HCT116 (cell line): ENCODE measurements around the gene ZNF569. TPM values are rescaled to one million over a fixed set of nuclear protein-coding genes. Genes with fewer than 3 reads are reported as not detected.

Source experiments
- ATAC-seq: fragments of 200-7000 bp; cut with Tn5 transposase; 2 replicates; pipeline ENCODE4 v1.9.1; 2020; ENCODE audit warnings: mild to moderate bottlenecking, moderate library complexity
- BruUV-seq: library from RNA; stranded (reverse); fragments of 400-500 nt; replicated peaks from 2 replicates; lab custom pipeline; 2021; lab: Mats Ljungman, UMichigan
- CTCF ChIA-PET: fragments of 300-600 bp; sonication (Branson Sonifier 250); formaldehyde crosslinking; loops from one replicate; lab custom pipeline; 2021; ENCODE audit warnings: antibody characterized with exemption; lab: Charles Lee
- POLR2A ChIA-PET: fragments of 300-600, 350-600 bp; sonication (Branson Sonifier 250); formaldehyde crosslinking; loops from one replicate; lab custom pipeline; 2021; ENCODE audit warnings: antibody characterized with exemption; lab: Charles Lee
- RAD21 ChIA-PET, 2 experiments: fragments of 300-600 bp; sonication (Branson Sonifier 250); formaldehyde crosslinking; loops; one replicate each; lab custom pipeline; 2023; ENCODE audit warnings: low total read pairs in 2 of 2; ENCODE audit not compliant: uncharacterized antibody in 2 of 2, unreplicated experiment in 2 of 2, low non-redundant PET in 1 of 2; lab: Charles Lee
- DNase-seq: peaks from one replicate; pipeline ENCODE4 v3.0.0-alpha.2; 2010; ENCODE audit warnings: low read depth, low spot score
- H2AFZ ChIP-seq: fragments of 200-600 bp; shearing (Covaris generic), sonication (generic); 2 replicates; pipeline ENCODE4 v1.6.1; 2017; ENCODE audit warnings: low read depth, mixed run types, mixed read lengths, antibody characterized with exemption, low read length; ENCODE audit not compliant: poor library complexity, severe bottlenecking
- H3K27ac ChIP-seq: 2 replicates; pipeline ENCODE4 v1.5.1; 2012; ENCODE audit warnings: low read depth, low read length
- H3K27me3 ChIP-seq: fragments of 200-600 bp; sonication (generic); 2 replicates; pipeline ENCODE4 v1.6.1; 2016; ENCODE audit warnings: mixed run types, low read length, mixed read lengths; ENCODE audit not compliant: insufficient read depth
- H3K36me3 ChIP-seq, 2 experiments: fragments of 200-500 bp in 1 of 2; fragments of 200-600 bp in 1 of 2; sonication (Bioruptor generic) in 1 of 2; sonication (generic) in 1 of 2; 2 replicates each; pipeline versions ENCODE4 v1.5.1 to v1.6.1; 2014 to 2016; ENCODE audit warnings: low read length in 2 of 2, inconsistent platforms in 1 of 2, mixed read lengths in 1 of 2, mixed run types in 1 of 2; ENCODE audit not compliant: insufficient read depth in 2 of 2, control insufficient read depth in 1 of 2
- H3K4me1 ChIP-seq, 2 experiments: fragments of 200-600 bp in 1 of 2; sonication (generic) in 1 of 2; 2 replicates each; pipeline versions ENCODE4 v1.5.1 to v1.6.1; 2012 to 2017; ENCODE audit warnings: low read length in 2 of 2, inconsistent platforms in 1 of 2, mild to moderate bottlenecking in 1 of 2, mixed read lengths in 1 of 2, mixed run types in 1 of 2, moderate library complexity in 1 of 2; ENCODE audit not compliant: insufficient read depth in 2 of 2, control insufficient read depth in 1 of 2
- H3K4me2 ChIP-seq: fragments of 200-600 bp; sonication (generic); 2 replicates; pipeline ENCODE4 v1.6.1; 2017; ENCODE audit warnings: mixed run types, low read length, mixed read lengths
- H3K4me3 ChIP-seq, 2 experiments: fragments of 200-600 bp in 1 of 2; sonication (generic) in 1 of 2; replicated peaks in 1 of 2; 2 replicates each; pipeline ENCODE4 v1.5.1; 2011 to 2016; ENCODE audit warnings: low read length in 2 of 2, control low read depth in 1 of 2, low read depth in 1 of 2, mild to moderate bottlenecking in 1 of 2, mixed read lengths in 1 of 2, mixed run types in 1 of 2
- H3K79me2 ChIP-seq: fragments of 200-600 bp; sonication (generic); 2 replicates; pipeline ENCODE4 v1.6.1; 2017; ENCODE audit warnings: mild to moderate bottlenecking, mixed run types, low read length, moderate library complexity, mixed read lengths; ENCODE audit not compliant: insufficient read depth
- H3K9ac ChIP-seq: fragments of 200-600 bp; sonication (generic); 2 replicates; pipeline ENCODE4 v1.6.1; 2016; ENCODE audit warnings: low read length, mixed read lengths
- H3K9me2 ChIP-seq: fragments of 200-600 bp; sonication (generic), shearing (Covaris generic); 2 replicates; pipeline ENCODE4 v1.6.1; 2017; ENCODE audit warnings: mixed run types, mild to moderate bottlenecking, moderate library complexity; ENCODE audit not compliant: insufficient read depth
- H3K9me3 ChIP-seq, 2 experiments: fragments of 200-500 bp in 1 of 2; fragments of 200-600 bp in 1 of 2; sonication (Bioruptor generic) in 1 of 2; sonication (generic) in 1 of 2; 2 replicates each; pipeline ENCODE4 v1.6.1; 2014 to 2017; ENCODE audit warnings: low read length in 2 of 2, mixed read lengths in 2 of 2, inconsistent platforms in 1 of 2, low read depth in 1 of 2, mild to moderate bottlenecking in 1 of 2, mixed run types in 1 of 2, moderate library complexity in 1 of 2; ENCODE audit not compliant: control insufficient read depth in 1 of 2, insufficient read depth in 1 of 2
- H4K20me1 ChIP-seq: fragments of 200-600 bp; sonication (generic), shearing (Covaris generic); 2 replicates; pipeline ENCODE4 v1.6.1; 2017; ENCODE audit warnings: mixed run types, mild to moderate bottlenecking, moderate library complexity; ENCODE audit not compliant: insufficient read depth
- ATF3 ChIP-seq: IDR thresholded peaks from 2 replicates; pipeline ENCODE4 v1.6.1; 2012
- CBX3 ChIP-seq: IDR thresholded peaks from 2 replicates; pipeline ENCODE4 v1.6.1; 2012; ENCODE audit warnings: low read depth
- EGR1 ChIP-seq: IDR thresholded peaks from 2 replicates; pipeline ENCODE4 v1.6.1; 2012; ENCODE audit warnings: low read depth
- ELF1 ChIP-seq: IDR thresholded peaks from 2 replicates; pipeline ENCODE4 v1.6.1; 2012; ENCODE audit warnings: low read depth, borderline replicate concordance
- EZH2 ChIP-seq: fragments of 200-600 bp; sonication (generic); IDR thresholded peaks from 2 replicates; pipeline ENCODE4 v1.6.1; 2017; ENCODE audit warnings: antibody characterized with exemption, mixed run types
- FOSL1 ChIP-seq: IDR thresholded peaks from 2 replicates; pipeline ENCODE4 v1.6.1; 2012; ENCODE audit warnings: low read depth
- MAX ChIP-seq: IDR thresholded peaks from 2 replicates; pipeline ENCODE4 v1.6.1; 2012
- POLR2AphosphoS5 ChIP-seq: IDR thresholded peaks from 2 replicates; pipeline ENCODE4 v1.6.1; 2011; ENCODE audit warnings: mild to moderate bottlenecking, low read depth, low read length, moderate library complexity
- RAD21 ChIP-seq: IDR thresholded peaks from 2 replicates; pipeline ENCODE4 v1.6.1; 2012; ENCODE audit warnings: low read depth, mild to moderate bottlenecking
- SP1 ChIP-seq: IDR thresholded peaks from 2 replicates; pipeline ENCODE4 v1.6.1; 2012; ENCODE audit warnings: low read depth
- TCF7L2 ChIP-seq: IDR thresholded peaks from 2 replicates; pipeline ENCODE4 v1.7.0; 2011; ENCODE audit warnings: borderline replicate concordance, inconsistent platforms; ENCODE audit not compliant: insufficient read depth, insufficient read length; ENCODE audit errors: extremely low read depth
- YY1 ChIP-seq: IDR thresholded peaks from 2 replicates; pipeline ENCODE4 v1.6.1; 2011; ENCODE audit warnings: low read length, low read depth, moderate library complexity, mild to moderate bottlenecking; ENCODE audit not compliant: insufficient replicate concordance; ENCODE audit errors: extremely low read depth
- ZBTB33 ChIP-seq: IDR thresholded peaks from 2 replicates; pipeline ENCODE4 v1.6.1; 2011; ENCODE audit warnings: mild to moderate bottlenecking, low read length, moderate library complexity; ENCODE audit not compliant: insufficient replicate concordance; ENCODE audit errors: extremely low read depth
- ZNF274 ChIP-seq: fragments of 200-500 bp; sonication (Bioruptor generic); IDR thresholded peaks from 2 replicates; pipeline ENCODE4 v1.6.1; 2014; ENCODE audit warnings: mild to moderate bottlenecking, low read depth, low read length, inconsistent platforms
- intact Hi-C: fragments of 100-400 bp; cut with micrococcal nuclease; formaldehyde crosslinking; loops from 2 replicates; pipeline ENCODE4 v1.10.0; 2022
- total RNA-seq: library from RNA; stranded (reverse); gene quantifications from one replicate; pipeline ENCODE4 v1.2.1, GENCODE V29; 2021; ENCODE audit not compliant: unreplicated experiment

Gene ZNF569
- total RNA-seq, 1 experiment from 2014 or later, result not detected

- intact Hi-C loops, result no loop called here
- H3K4me1 ChIP-seq, result no peaks in the 10 kb centered on the region
- ATAC-seq, result no peak
- H3K27ac ChIP-seq, result no peak overlapping the region
- H2AFZ ChIP-seq, result no peak overlapping the region
- H3K79me2 ChIP-seq, result no peaks in the 10 kb centered on the region
- H3K36me3 ChIP-seq, result no peaks in the 10 kb centered on the region
- H3K9me3 ChIP-seq, result peaks cover 11 to 26% of the 10 kb centered on the region in 2 experiments; a peak in 2 of 4 replicates
- RAD21 ChIA-PET, result no interaction called here
- no peaks in the 10 kb centered on the region for H4K20me1 ChIP-seq
- CTCF ChIA-PET, result no interaction called here
- H3K27me3 ChIP-seq, result no peaks in the 10 kb centered on the region
- no peak for TF ChIP-seq ELF1
- TF ChIP-seq ZBTB33, result no peak
- no peak for TF ChIP-seq FOSL1
- TF ChIP-seq TCF7L2, result no peak
- TF ChIP-seq POLR2AphosphoS5, result no peak
- no peak for TF ChIP-seq ATF3
- no peak for TF ChIP-seq CBX3
- no peak for TF ChIP-seq RAD21
- no peak overlapping the region for H3K9ac ChIP-seq
- no peak overlapping the region for H3K4me3 ChIP-seq
- POLR2A ChIA-PET, result no interaction called here
- no peak for DNase-seq
- no peaks in the 10 kb centered on the region for H3K9me2 ChIP-seq
- no TSS peak for BruUV-seq
- no peak overlapping the region for H3K4me2 ChIP-seq
Measured at GRCh38 chr19:37472165-37472564, 4.9 kb upstream of the ZNF569 start.

GRCh38 chr19:37470216-37470615 is 3.0 kb upstream of the ZNF569 start:
- H3K4me3 ChIP-seq, result no peak overlapping the region
- H3K4me1 ChIP-seq, result no peaks in the 10 kb centered on the region
- H3K9ac ChIP-seq, result no peak overlapping the region
- ATAC-seq, result no peak
- H3K9me3 ChIP-seq, result peaks cover 17 to 29% of the 10 kb centered on the region in 2 experiments; a peak in 2 of 4 replicates
- intact Hi-C loops, result no loop called here
- no peaks in the 10 kb centered on the region for H3K79me2 ChIP-seq
- H3K27me3 ChIP-seq, result no peaks in the 10 kb centered on the region
- H4K20me1 ChIP-seq, result no peaks in the 10 kb centered on the region
- no peak for DNase-seq
- POLR2A ChIA-PET, result no interaction called here
- H2AFZ ChIP-seq, result no peak overlapping the region
- H3K4me2 ChIP-seq, result no peak overlapping the region
- H3K9me2 ChIP-seq, result no peaks in the 10 kb centered on the region
- no peaks in the 10 kb centered on the region for H3K36me3 ChIP-seq
- CTCF ChIA-PET, result no interaction called here
- H3K27ac ChIP-seq, result no peak overlapping the region
- RAD21 ChIA-PET, result no interaction called here
- BruUV-seq, result no TSS peak
- TF ChIP-seq YY1, result no peak
- TF ChIP-seq MAX, result no peak
- TF ChIP-seq EGR1, result no peak
- TF ChIP-seq SP1, result no peak
- no peak for TF ChIP-seq POLR2AphosphoS5
- no peak for TF ChIP-seq ELF1
- TF ChIP-seq RAD21, result no peak
- TF ChIP-seq ZNF274, result no peak
- TF ChIP-seq ZBTB33, result no peak
- no peak for TF ChIP-seq CBX3
- no peak for TF ChIP-seq EZH2
